ENCODE measurements around the gene EP400. TPM values are rescaled to one million over a fixed set of nuclear protein-coding genes. Genes with fewer than 3 reads are reported as not detected.
"Not testable (repeated sequence)": the region's sequence is repeated elsewhere in the genome, so short reads cannot be mapped to it uniquely, and the experiment has no call there.

EP400 gene
- total and polyA plus RNA-seq, 9 of the 15 experiments (the other 6 are each of a cell fraction or from before 2014, with no cell fraction given) = 4.5 to 58.0 (median 7.0) TPM

DNA sequence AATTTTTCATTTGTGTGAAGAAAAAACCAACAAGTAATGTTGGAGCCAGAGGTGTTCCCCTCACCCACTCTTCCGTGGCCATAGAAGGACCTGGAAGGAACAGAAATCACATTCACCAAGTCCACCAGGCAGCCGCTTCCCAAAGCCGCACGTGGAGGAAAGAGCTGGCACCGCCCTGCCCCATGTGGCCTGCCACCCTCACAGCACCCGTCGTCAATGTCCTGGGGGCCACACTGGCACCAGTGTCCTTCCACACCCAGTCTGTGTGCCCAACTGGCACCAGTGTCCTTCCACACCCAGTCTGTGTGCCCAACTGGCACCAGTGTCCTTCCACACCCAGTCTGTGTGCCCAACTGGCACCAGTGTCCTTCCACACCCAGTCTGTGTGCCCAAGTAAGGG is 130.8 kb downstream of the EP400 start:
- BruUV-seq (replicated peaks); H3K27me3 ChIP-seq (ENCODE audit: control insufficient read depth in 2 of 2, insufficient read depth in 2 of 2, low read length in 2 of 2); H3K27ac ChIP-seq (ENCODE audit: extremely low read depth, low read depth, low read length); H3K9ac ChIP-seq (ENCODE audit: insufficient read depth in 1 of 2, low read depth in 2 of 2, low read length in 2 of 2); FAIRE-seq; intact Hi-C loops (cut with micrococcal nuclease); CTCF ChIA-PET (ENCODE audit: low intra/inter-chr PET ratio); H3K9me3 ChIP-seq (replicated peaks; ENCODE audit: control insufficient read depth, insufficient read depth, low read depth, low read length); DNase-seq (ENCODE audit: extremely low read depth in 1 of 4, low spot score in 3 of 4); ATAC-seq; H3K4me3 ChIP-seq; in situ Hi-C loops (cut with MboI); H2AFZ ChIP-seq (ENCODE audit: low read depth, low read length); H4K20me1 ChIP-seq (replicated peaks; ENCODE audit: control insufficient read depth, insufficient read depth, low read length); H3K4me2 ChIP-seq (ENCODE audit: insufficient read depth, low read length); H3K9me1 ChIP-seq (ENCODE audit: control insufficient read depth, insufficient read depth, low read length); TF ChIP-seq MYNN (CRISPR knock-in tag; IDR thresholded peaks at IDR 0.05): not testable (repeated sequence)
- POLR2A ChIA-PET = interaction anchor here (0.7 kb wide), 1 partner anchor 12 kb away, joined by 3 read pairs; no protein-coding TSS in a partner anchor
- peak; percentile 25; the same call in 1 of the 2 replicates for TF ChIP-seq MYNN (IDR thresholded peaks at IDR 0.05)
- peak; percentile 55 for TF ChIP-seq POLR2G (IDR thresholded peaks at IDR 0.05; ENCODE audit: low read depth, low read length)
- peaks cover 43% of the 10 kb centered on the region; the same call in 2 of the 3 replicates for H3K36me3 ChIP-seq (ENCODE audit: control insufficient read depth, insufficient read depth, low read length)
- peaks cover 13% of the 10 kb centered on the region for H3K79me2 ChIP-seq (ENCODE audit: control insufficient read depth, insufficient read depth, low read length)
- WGBS (ENCODE audit: insufficient coverage, low coverage, missing lambda C conversion rate) = 95% methylated on average over 6 of the region's 7 CpGs
- H3K4me1 ChIP-seq (replicated peaks in 1 of 2; ENCODE audit: control insufficient read depth in 2 of 2, insufficient read depth in 2 of 2, low read length in 2 of 2) = peaks cover 5 to 19% of the 10 kb centered on the region in 2 experiments; a peak in 4 of 5 replicates

GRCh38 chr12:132081423-132081822 is 131.7 kb downstream of the EP400 start:
- H3K36me3 ChIP-seq (ENCODE audit: control insufficient read depth, insufficient read depth, low read length) = peaks cover 40% of the 10 kb centered on the region; the same call in 2 of the 3 replicates
- H3K79me2 ChIP-seq (ENCODE audit: control insufficient read depth, insufficient read depth, low read length) = peaks cover 21% of the 10 kb centered on the region
- H3K4me1 ChIP-seq (replicated peaks in 1 of 2; ENCODE audit: control insufficient read depth in 2 of 2, insufficient read depth in 2 of 2, low read length in 2 of 2) = peaks cover 9 to 19% of the 10 kb centered on the region in 2 experiments; a peak in 4 of 5 replicates
- no peak for DNase-seq (ENCODE audit: extremely low read depth in 1 of 4, low spot score in 3 of 4)
- no peaks in the 10 kb centered on the region for H3K9me1 ChIP-seq (ENCODE audit: control insufficient read depth, insufficient read depth, low read length)
- H3K27ac ChIP-seq (ENCODE audit: extremely low read depth, low read depth, low read length) = no peak overlapping the region
- 0 out of 4 replicates have a peak overlapping the region, but pooled peaks of 1 of the 2 experiments have one; percentile 22 for H3K9ac ChIP-seq (ENCODE audit: insufficient read depth in 1 of 2, low read depth in 2 of 2, low read length in 2 of 2)
- H3K9me3 ChIP-seq (replicated peaks; ENCODE audit: control insufficient read depth, insufficient read depth, low read depth, low read length) = no peaks in the 10 kb centered on the region
- TF ChIP-seq JUN (IDR thresholded peaks at IDR 0.05; ENCODE audit: borderline replicate concordance, low read depth, low read length) (no peak), JUN (CRISPR knock-in tag; IDR thresholded peaks at IDR 0.05; ENCODE audit: borderline replicate concordance) (no peak), POLR2AphosphoS2 (IDR thresholded peaks at IDR 0.05; ENCODE audit: low read length) (peak; percentile 38; the same call in 1 of the 2 replicates), POLR2G (IDR thresholded peaks at IDR 0.05; ENCODE audit: low read depth, low read length) (0 out of 2 replicates have a peak, but pooled peaks have one; percentile 30)
- ATAC-seq = no peak
- FAIRE-seq = no peak
- no TSS peak for BruUV-seq (replicated peaks)
- H4K20me1 ChIP-seq (replicated peaks; ENCODE audit: control insufficient read depth, insufficient read depth, low read length) = peaks cover 2% of the 10 kb centered on the region; the same call in 1 of the 2 replicates
- intact Hi-C loops (cut with micrococcal nuclease) (no loop called here), in situ Hi-C loops (cut with MboI) (no loop called here)
- no peak overlapping the region for H2AFZ ChIP-seq (ENCODE audit: low read depth, low read length)
- ChIA-PET POLR2A (interaction anchor here (0.6 to 0.7 kb wide), 2 partner anchors 8 to 195 kb away, joined by 3 read pairs; no protein-coding TSS in a partner anchor), CTCF (ENCODE audit: low intra/inter-chr PET ratio) (no interaction called here)
- no peak overlapping the region for H3K4me2 ChIP-seq (ENCODE audit: insufficient read depth, low read length)
- H3K4me3 ChIP-seq = no peak overlapping the region
- H3K27me3 ChIP-seq (ENCODE audit: control insufficient read depth in 2 of 2, insufficient read depth in 2 of 2, low read length in 2 of 2) = no peaks in the 10 kb centered on the region
- 83% methylated on average over 9 of the region's 9 CpGs for WGBS (ENCODE audit: insufficient coverage, low coverage, missing lambda C conversion rate)
